Measurements from ENCODE around the gene NFIA.
"Not testable (repeated sequence)": the region's sequence is repeated elsewhere in the genome, so short reads cannot be mapped to it uniquely, and the experiment has no call there.

NFIA gene

GRCh38 chr1:61265665-61266064 is 183.3 kb downstream of the NFIA start:
- Mint-ChIP-seq H3K27ac (no peak overlapping the region), H3K36me3 (ENCODE audit: low read depth) (no peaks in the 10 kb centered on the region), H3K9me3 (no peaks in the 10 kb centered on the region), H3K4me1 (ENCODE audit: low read depth) (peaks cover 2% of the 10 kb centered on the region), H3K27me3 (ENCODE audit: low read depth) (peaks cover 4% of the 10 kb centered on the region), H3K4me3 (no peak overlapping the region)
- DNase-seq (ENCODE audit: low spot score): no peak

GRCh38 chr1:61266738-61267137 is 184.4 kb downstream of the NFIA start:
- H3K27me3 Mint-ChIP-seq (ENCODE audit: low read depth): peaks cover 4% of the 10 kb centered on the region
- no peak for DNase-seq (ENCODE audit: low spot score)
- no peaks in the 10 kb centered on the region for H3K9me3 Mint-ChIP-seq
- no peaks in the 10 kb centered on the region for H3K36me3 Mint-ChIP-seq (ENCODE audit: low read depth)
- no peak overlapping the region for H3K27ac Mint-ChIP-seq
- H3K4me1 Mint-ChIP-seq (ENCODE audit: low read depth): peaks cover 7% of the 10 kb centered on the region
- H3K4me3 Mint-ChIP-seq: no peak overlapping the region

- H3K4me3 Mint-ChIP-seq: no peak overlapping the region
- no peak for DNase-seq (ENCODE audit: low spot score)
- no peaks in the 10 kb centered on the region for H3K36me3 Mint-ChIP-seq (ENCODE audit: low read depth)
- H3K27ac Mint-ChIP-seq: no peak overlapping the region
- H3K27me3 Mint-ChIP-seq (ENCODE audit: low read depth): peaks cover 8% of the 10 kb centered on the region
- no peaks in the 10 kb centered on the region for H3K9me3 Mint-ChIP-seq
- peaks cover 7% of the 10 kb centered on the region for H3K4me1 Mint-ChIP-seq (ENCODE audit: low read depth)
Observed at GRCh38 chr1:61268546-61269240, 186.3 kb downstream of the NFIA start.

DNA sequence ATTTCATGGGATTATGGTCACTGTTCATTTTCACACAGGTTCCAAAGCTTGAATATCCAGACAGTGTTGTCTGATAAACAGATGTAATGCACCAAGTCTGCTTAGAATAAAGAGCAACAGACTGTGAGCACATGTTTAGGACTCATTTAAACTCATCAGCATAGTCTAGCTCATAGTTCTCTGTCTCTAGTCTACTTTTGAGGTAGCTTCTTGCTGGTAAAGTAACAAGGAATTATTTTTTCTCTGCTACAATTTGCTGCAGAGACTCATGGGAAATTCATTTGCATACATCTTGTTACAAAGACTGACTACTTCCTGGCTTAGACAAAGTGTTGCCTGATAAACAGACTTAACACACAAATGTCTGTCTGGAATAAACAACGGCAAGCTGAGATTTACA is 187.2 kb downstream of the NFIA start:
- no peaks in the 10 kb centered on the region for H3K36me3 Mint-ChIP-seq (ENCODE audit: low read depth)
- no peaks in the 10 kb centered on the region for H3K9me3 Mint-ChIP-seq
- no peak overlapping the region for H3K4me3 Mint-ChIP-seq
- DNase-seq (ENCODE audit: low spot score): no peak
- peaks cover 13% of the 10 kb centered on the region for H3K27me3 Mint-ChIP-seq (ENCODE audit: low read depth)
- no peak overlapping the region for H3K27ac Mint-ChIP-seq
- H3K4me1 Mint-ChIP-seq (ENCODE audit: low read depth): peaks cover 7% of the 10 kb centered on the region

DNA sequence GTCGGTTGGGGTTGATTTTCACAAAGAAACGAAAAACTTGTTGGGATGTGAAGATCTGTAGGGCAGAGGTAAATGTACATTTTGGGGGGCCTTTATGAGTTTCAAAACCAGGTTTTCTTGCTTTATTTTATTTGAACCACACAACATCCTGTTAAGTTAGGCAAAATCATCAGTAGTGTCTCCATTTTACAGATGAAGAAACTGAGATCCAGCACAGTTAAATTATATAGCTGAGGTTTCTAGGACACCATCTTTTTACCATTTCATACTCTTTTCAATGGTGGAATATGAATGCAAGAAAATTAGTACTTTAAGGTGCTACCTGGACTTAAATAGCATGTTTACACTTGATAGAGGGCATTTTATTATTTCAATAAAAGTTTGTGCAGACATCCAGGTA is 187.7 kb downstream of the NFIA start:
- Mint-ChIP-seq H3K9me3 (no peaks in the 10 kb centered on the region), H3K27ac (no peak overlapping the region), H3K4me1 (ENCODE audit: low read depth) (peaks cover 7% of the 10 kb centered on the region), H3K27me3 (ENCODE audit: low read depth) (peaks cover 12% of the 10 kb centered on the region), H3K4me3 (no peak overlapping the region), H3K36me3 (ENCODE audit: low read depth) (no peaks in the 10 kb centered on the region)
- DNase-seq (ENCODE audit: low spot score): no peak

DNA sequence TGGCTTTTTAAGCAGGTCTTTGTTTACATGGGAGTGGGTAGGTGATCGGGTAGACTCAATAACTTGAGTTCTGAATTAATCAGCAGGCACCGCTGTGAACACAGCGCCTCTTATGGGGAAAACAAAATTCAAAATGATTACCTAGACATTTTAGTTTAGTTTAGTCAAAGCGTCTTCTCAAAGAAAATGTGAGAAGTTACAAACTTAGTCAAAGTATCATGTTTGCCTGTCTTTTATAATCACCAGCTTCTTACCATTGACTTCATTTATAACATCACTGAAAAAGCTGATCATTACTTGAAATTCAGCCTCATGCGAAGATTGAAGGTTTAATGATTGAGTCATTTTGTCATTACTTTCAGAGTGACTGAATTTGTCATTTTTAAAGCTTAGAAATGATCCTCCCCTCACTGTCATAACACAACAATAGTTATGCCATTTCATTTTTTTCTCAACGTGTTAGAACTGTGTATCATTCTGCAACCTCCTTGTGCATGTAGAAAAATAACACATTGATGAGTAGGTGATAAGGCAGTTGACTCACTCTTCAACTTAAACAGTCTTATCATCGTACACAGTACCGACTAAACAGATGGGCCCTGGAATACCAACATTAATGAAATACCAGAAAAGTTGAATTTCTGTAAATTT is 188.5 kb downstream of the NFIA start:
- no peak overlapping the region for H3K27ac Mint-ChIP-seq
- H3K4me1 Mint-ChIP-seq (ENCODE audit: low read depth): peaks cover 7% of the 10 kb centered on the region
- H3K9me3 Mint-ChIP-seq: no peaks in the 10 kb centered on the region
- no peaks in the 10 kb centered on the region for H3K36me3 Mint-ChIP-seq (ENCODE audit: low read depth)
- H3K27me3 Mint-ChIP-seq (ENCODE audit: low read depth): peaks cover 12% of the 10 kb centered on the region
- peak; percentile 21 for DNase-seq (ENCODE audit: low spot score)
- no peak overlapping the region for H3K4me3 Mint-ChIP-seq

DNA sequence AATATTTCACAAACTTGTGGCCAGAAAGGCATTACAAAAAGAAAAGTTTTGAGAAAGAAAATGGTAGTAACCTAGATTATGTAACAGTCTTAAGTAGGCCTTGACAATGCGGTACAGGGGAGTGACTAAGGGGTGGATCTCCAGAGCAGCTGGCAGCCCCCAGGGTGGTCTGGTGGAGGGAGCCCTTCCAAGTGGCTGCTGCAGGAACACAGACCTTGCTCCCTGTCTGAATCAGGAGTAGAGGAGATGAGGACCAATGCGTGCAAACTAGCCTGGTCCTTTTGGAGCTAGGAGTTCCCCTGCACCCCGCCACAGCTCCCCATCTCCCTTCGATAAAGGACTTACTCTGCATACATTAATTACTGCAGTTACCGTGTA is 189.0 kb downstream of the NFIA start:
- no peaks in the 10 kb centered on the region for H3K36me3 Mint-ChIP-seq (ENCODE audit: low read depth)
- no peaks in the 10 kb centered on the region for H3K9me3 Mint-ChIP-seq
- DNase-seq (ENCODE audit: low spot score): no peak
- peaks cover 12% of the 10 kb centered on the region for H3K27me3 Mint-ChIP-seq (ENCODE audit: low read depth)
- H3K27ac Mint-ChIP-seq: no peak overlapping the region
- no peak overlapping the region for H3K4me3 Mint-ChIP-seq
- H3K4me1 Mint-ChIP-seq (ENCODE audit: low read depth): peaks cover 7% of the 10 kb centered on the region

DNA sequence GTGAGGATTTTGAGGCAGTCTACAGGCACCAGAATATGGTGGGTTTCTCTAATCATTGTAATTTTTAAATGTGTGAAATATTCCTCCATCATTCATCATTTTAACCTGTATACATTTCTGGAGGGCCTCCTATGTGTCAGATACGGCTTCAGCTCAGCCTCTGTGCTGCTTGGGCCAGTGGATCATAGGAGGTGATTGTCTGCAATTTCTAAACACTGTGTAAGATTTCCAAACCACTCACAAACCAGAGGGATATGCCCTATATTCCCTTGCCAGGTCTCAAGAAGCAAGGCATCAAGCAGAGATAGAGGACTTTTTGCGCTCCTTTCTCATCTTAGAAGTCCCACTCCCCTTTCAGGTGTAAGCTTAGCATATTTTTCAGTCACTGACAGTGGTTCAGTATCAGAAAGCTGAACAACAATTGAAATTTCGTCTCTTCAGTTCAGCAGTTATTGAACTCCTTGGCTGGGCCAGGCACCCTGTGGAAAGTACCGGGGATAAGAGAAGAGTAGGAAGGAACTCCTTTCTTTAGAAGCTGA is 190.9 kb downstream of the NFIA start:
- Mint-ChIP-seq H3K27ac (no peak overlapping the region), H3K36me3 (ENCODE audit: low read depth) (no peaks in the 10 kb centered on the region), H3K27me3 (ENCODE audit: low read depth) (peaks cover 15% of the 10 kb centered on the region), H3K4me3 (no peak overlapping the region), H3K9me3 (no peaks in the 10 kb centered on the region), H3K4me1 (ENCODE audit: low read depth) (peaks cover 7% of the 10 kb centered on the region)
- DNase-seq (ENCODE audit: low spot score): no peak

GRCh38 chr1:61273861-61274260 is 191.5 kb downstream of the NFIA start:
- Mint-ChIP-seq H3K27ac (no peak overlapping the region), H3K4me3 (no peak overlapping the region), H3K27me3 (ENCODE audit: low read depth) (peaks cover 16% of the 10 kb centered on the region), H3K9me3 (no peaks in the 10 kb centered on the region), H3K4me1 (ENCODE audit: low read depth) (peaks cover 7% of the 10 kb centered on the region), H3K36me3 (ENCODE audit: low read depth) (no peaks in the 10 kb centered on the region)
- DNase-seq (ENCODE audit: low spot score): no peak

GRCh38 chr1:61274939-61275338 is 192.6 kb downstream of the NFIA start:
- Mint-ChIP-seq H3K27me3 (ENCODE audit: low read depth) (peaks cover 16% of the 10 kb centered on the region), H3K36me3 (ENCODE audit: low read depth) (no peaks in the 10 kb centered on the region), H3K4me3 (no peak overlapping the region), H3K4me1 (ENCODE audit: low read depth) (peaks cover 7% of the 10 kb centered on the region), H3K9me3 (no peaks in the 10 kb centered on the region), H3K27ac (no peak overlapping the region)
- no peak for DNase-seq (ENCODE audit: low spot score)

GRCh38 chr1:61276246-61276645 is 193.9 kb downstream of the NFIA start:
- Mint-ChIP-seq H3K27ac (no peak overlapping the region), H3K36me3 (ENCODE audit: low read depth) (no peaks in the 10 kb centered on the region), H3K9me3 (no peaks in the 10 kb centered on the region), H3K4me1 (ENCODE audit: low read depth) (no peaks in the 10 kb centered on the region), H3K4me3 (no peak overlapping the region), H3K27me3 (ENCODE audit: low read depth) (peaks cover 16% of the 10 kb centered on the region)
- no peak for DNase-seq (ENCODE audit: low spot score)

DNA sequence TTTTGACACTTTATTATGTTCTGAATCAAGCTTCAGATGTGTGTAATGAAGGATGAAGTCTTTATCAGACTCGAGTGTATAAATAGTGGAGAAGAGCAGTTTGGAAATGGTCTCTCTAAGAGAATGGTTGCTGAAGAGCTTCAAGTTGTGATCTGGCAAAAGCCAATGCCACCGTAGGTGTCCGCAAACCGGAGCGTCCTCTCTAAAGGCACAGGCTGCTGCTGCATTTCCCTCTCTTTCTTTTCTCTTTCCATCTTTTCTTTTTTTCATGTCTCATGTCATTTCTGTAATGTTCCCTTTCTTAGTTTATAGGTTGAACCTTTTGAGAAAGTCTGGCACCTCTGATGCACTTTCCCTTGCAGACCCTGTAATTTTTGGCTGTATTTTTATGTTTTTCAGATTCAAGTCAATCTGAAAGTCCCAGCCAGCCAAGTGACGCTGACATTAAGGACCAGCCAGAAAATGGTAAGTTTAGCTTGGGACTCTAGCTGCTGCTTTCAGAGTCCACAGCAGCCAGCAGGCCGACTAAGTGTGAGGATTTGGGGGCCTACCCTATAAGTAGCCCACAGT is 194.8 kb downstream of the NFIA start:
- H3K36me3 Mint-ChIP-seq (ENCODE audit: low read depth): no peaks in the 10 kb centered on the region
- H3K27ac Mint-ChIP-seq: no peak overlapping the region
- no peak overlapping the region for H3K4me3 Mint-ChIP-seq
- H3K9me3 Mint-ChIP-seq: no peaks in the 10 kb centered on the region
- no peaks in the 10 kb centered on the region for H3K4me1 Mint-ChIP-seq (ENCODE audit: low read depth)
- H3K27me3 Mint-ChIP-seq (ENCODE audit: low read depth): peaks cover 16% of the 10 kb centered on the region
- DNase-seq (ENCODE audit: low spot score): no peak

GRCh38 chr1:61278503-61278902 is 196.1 kb downstream of the NFIA start:
- H3K9me3 Mint-ChIP-seq: not testable (repeated sequence)

DNA sequence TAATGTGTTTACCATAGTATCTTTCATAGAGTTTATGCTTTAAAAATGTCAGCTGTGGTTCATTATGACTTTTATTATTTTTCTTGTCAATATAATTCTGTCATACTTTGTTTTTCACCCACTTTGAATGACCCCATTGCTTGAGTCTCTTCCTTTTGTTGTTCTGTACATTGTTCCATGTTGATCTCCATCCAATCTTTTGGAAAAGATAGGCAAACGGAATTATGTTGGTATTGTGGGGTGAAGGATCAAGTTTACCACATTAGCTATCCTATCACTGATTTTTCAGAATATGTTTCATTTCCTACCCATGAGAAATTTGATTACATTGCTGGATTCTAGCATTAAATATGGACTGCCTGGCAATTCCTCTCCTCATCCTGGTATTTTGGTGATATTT is 196.6 kb downstream of the NFIA start:
- peaks cover 11% of the 10 kb centered on the region for H3K27me3 Mint-ChIP-seq (ENCODE audit: low read depth)
- H3K4me3 Mint-ChIP-seq: no peak overlapping the region
- no peak overlapping the region for H3K27ac Mint-ChIP-seq
- no peak for DNase-seq (ENCODE audit: low spot score)
- no peaks in the 10 kb centered on the region for H3K9me3 Mint-ChIP-seq
- no peaks in the 10 kb centered on the region for H3K4me1 Mint-ChIP-seq (ENCODE audit: low read depth)
- no peaks in the 10 kb centered on the region for H3K36me3 Mint-ChIP-seq (ENCODE audit: low read depth)

More at GRCh38 chr1:61278503-61278902, 196.1 kb downstream of the NFIA start:
- H3K4me3 Mint-ChIP-seq; DNase-seq (ENCODE audit: low spot score); H3K27ac Mint-ChIP-seq; H3K36me3 Mint-ChIP-seq (ENCODE audit: low read depth); H3K4me1 Mint-ChIP-seq (ENCODE audit: low read depth): not testable (repeated sequence)
- H3K27me3 Mint-ChIP-seq (ENCODE audit: low read depth): peaks cover 11% of the 10 kb centered on the region
